ENCODE measurements around the gene CPVL.

- TF ChIP-seq CTCF (conservative IDR thresholded peaks at IDR 0.05; ENCODE audit: low read length) (no peak), EZH2phosphoT487 (IDR thresholded peaks at IDR 0.05; ENCODE audit: borderline replicate concordance, low read depth, low read length) (no peak)
Observed at GRCh38 chr7:29109899-29110298, 36.4 kb downstream of the CPVL start.
